K562 (cell line): ENCODE measurements around the gene LAIR2. TPM values are rescaled to one million over a fixed set of nuclear protein-coding genes. Genes with fewer than 3 reads are reported as not detected.

Experiments used
- ATAC-seq: fragments of 200-7000 bp; cut with Tn5 transposase; 3 replicates; pipeline ENCODE4 v1.9.1; 2020; ENCODE audit warnings: moderate library complexity
- BruUV-seq: library from RNA; stranded (reverse); fragments of 400-500 nt; replicated peaks from 2 replicates; lab custom pipeline; 2021; lab: Mats Ljungman, UMichigan
- CTCF ChIA-PET: fragments of 300-600 bp; formaldehyde crosslinking; extraction: SDS; loops from one replicate; lab custom pipeline; 2021; ENCODE audit warnings: low intra/inter-chr PET ratio; lab: Yijun Ruan, JAX
- POLR2A ChIA-PET: fragments of 300-600, 350-650 bp; sonication (Branson Sonifier 250); formaldehyde crosslinking; extraction: SDS; loops from one replicate; lab custom pipeline; 2021; ENCODE audit warnings: antibody characterized with exemption, inconsistent platforms; lab: Yijun Ruan, JAX
- DNase-seq, 4 experiments: peaks; one replicate each; pipeline versions ENCODE4 v3.0.0 to v3.0.0-alpha.2; 2011 to 2018; ENCODE audit warnings: low spot score in 3 of 4, mixed read lengths in 3 of 4; ENCODE audit errors: extremely low read depth in 1 of 4
- FAIRE-seq: peaks from 2 replicates; lab custom pipeline; 2011; peaks lifted over from hg19 to GRCh38; lab: Jason Lieb, UNC
- H2AFZ ChIP-seq: 2 replicates; pipeline ENCODE4 v1.6.0; 2011; ENCODE audit warnings: low read depth, low read length, control low read depth, inconsistent platforms
- H3K27ac ChIP-seq: fragments of 200-600 bp; 3 replicates; pipeline ENCODE4 v1.8.0; 2011; ENCODE audit warnings: low read depth, mild to moderate bottlenecking, control low read depth, inconsistent platforms, low read length, moderate library complexity, mixed read lengths; ENCODE audit errors: extremely low read depth
- H3K27me3 ChIP-seq, 2 experiments: fragments of 300-600 bp in 1 of 2; 2 replicates in 1 of 2; 3 replicates in 1 of 2; pipeline versions ENCODE4 v1.6.0 to v1.8.0; 2011; ENCODE audit warnings: inconsistent platforms in 2 of 2, low read length in 2 of 2, mild to moderate bottlenecking in 1 of 2, mixed read lengths in 1 of 2, moderate library complexity in 1 of 2; ENCODE audit not compliant: control insufficient read depth in 2 of 2, insufficient read depth in 2 of 2
- H3K36me3 ChIP-seq: fragments of 300-600 bp; 3 replicates; pipeline ENCODE4 v1.8.0; 2011; ENCODE audit warnings: mild to moderate bottlenecking, low read length, inconsistent platforms; ENCODE audit not compliant: control insufficient read depth, insufficient read depth
- H3K4me1 ChIP-seq, 2 experiments: fragments of 200-600 bp in 1 of 2; replicated peaks in 1 of 2; 2 replicates in 1 of 2; 3 replicates in 1 of 2; pipeline versions ENCODE4 v1.5.1 to v1.8.0; 2011; ENCODE audit warnings: inconsistent platforms in 2 of 2, low read length in 2 of 2, mild to moderate bottlenecking in 1 of 2, mixed read lengths in 1 of 2, moderate library complexity in 1 of 2; ENCODE audit not compliant: control insufficient read depth in 2 of 2, insufficient read depth in 2 of 2
- H3K4me2 ChIP-seq: 2 replicates; pipeline ENCODE4 v1.6.1; 2011; ENCODE audit warnings: low read length, control low read depth, inconsistent platforms, mixed read lengths; ENCODE audit not compliant: insufficient read depth
- H3K4me3 ChIP-seq: fragments of 200-600 bp; sonication (generic), shearing (Covaris generic); 2 replicates; pipeline ENCODE4 v1.5.1; 2016; ENCODE audit warnings: control low read depth, inconsistent platforms
- H3K79me2 ChIP-seq: fragments of 200-600 bp; 3 replicates; pipeline ENCODE4 v1.8.0; 2011; ENCODE audit warnings: low read length, inconsistent platforms; ENCODE audit not compliant: control insufficient read depth, insufficient read depth
- H3K9ac ChIP-seq, 2 experiments: 2 replicates each; pipeline versions ENCODE4 v1.6.0 to v1.6.1; 2011; ENCODE audit warnings: low read depth in 2 of 2, low read length in 2 of 2, control low read depth in 1 of 2, inconsistent platforms in 1 of 2, mild to moderate bottlenecking in 1 of 2, mixed read lengths in 1 of 2; ENCODE audit not compliant: insufficient read depth in 1 of 2
- H3K9me1 ChIP-seq: one replicate; pipeline ENCODE4 v1.6.0; 2011; ENCODE audit warnings: inconsistent platforms, mild to moderate bottlenecking, low read length, moderate library complexity; ENCODE audit not compliant: control insufficient read depth, insufficient read depth
- H3K9me3 ChIP-seq: replicated peaks from 2 replicates; pipeline ENCODE4 v1.5.1; 2011; ENCODE audit warnings: low read depth, low read length, inconsistent platforms; ENCODE audit not compliant: control insufficient read depth, insufficient read depth
- H4K20me1 ChIP-seq: replicated peaks from 2 replicates; pipeline ENCODE4 v1.6.1; 2011; ENCODE audit warnings: low read length, inconsistent platforms, mixed read lengths; ENCODE audit not compliant: control insufficient read depth, insufficient read depth
- NR2F6 ChIP-seq: fragments of 450-650 bp; formaldehyde crosslinking; IDR thresholded peaks from 2 replicates; pipeline ENCODE4 v1.4.0; 2020; ENCODE audit warnings: mild to moderate bottlenecking
- POU5F1 ChIP-seq: fragments of 150-350 bp; IDR thresholded peaks from 2 replicates; pipeline ENCODE4 v1.6.1; 2014; ENCODE audit warnings: borderline replicate concordance, low read length, low read depth, mild to moderate bottlenecking; ENCODE audit not compliant: partially characterized antibody
- TEAD2 ChIP-seq: fragments of 450-650 bp; IDR thresholded peaks from 2 replicates; pipeline ENCODE4 v1.6.1; 2016; ENCODE audit warnings: missing genetic modification characterization, control low read depth, missing compliant biosample characterization
- ZFP91 ChIP-seq: sonication (generic); formaldehyde crosslinking; IDR thresholded peaks from 2 replicates; pipeline ENCODE4 v1.8.0; 2022; ENCODE audit warnings: mild to moderate bottlenecking, missing genetic modification reagents
- WGBS: fragments of 100-300 bp; shearing (Covaris generic); methylation state at CpG from one replicate; pipeline ENCODE4 v1.1.6; 2016; ENCODE audit warnings: low coverage, mixed read lengths; ENCODE audit not compliant: insufficient coverage; ENCODE audit errors: missing lambda C conversion rate; 5-methylcytosine and 5-hydroxymethylcytosine counted together
- in situ Hi-C: fragments of 300-500 bp; cut with MboI; formaldehyde crosslinking; loops from 4 replicates; pipeline ENCODE4 v1.15.0; 2018; ENCODE audit warnings: inconsistent platforms, mixed read lengths
- intact Hi-C: fragments of 100-400 bp; cut with micrococcal nuclease; formaldehyde crosslinking; loops from 2 replicates; pipeline ENCODE4 v1.14.2; 2022
- polyA plus RNA-seq, 8 experiments: library from polyadenylated mRNA; depleted of rRNA in 4 of 8; stranded (reverse) in 5 of 8; unstranded in 3 of 8; fragments of >200 nt; fragmentation: Nextera tagmentation in 2 of 8; fragmentation: Illumina TruSeq in 1 of 8; extraction: Ambion mirVana in 2 of 8; extraction: Trizol in 1 of 8; gene quantifications; 2 replicates each; pipeline versions ENCODE4 v1.2.1 to v1.2.3, GENCODE V29; 2011 to 2014; ENCODE audit warnings: inconsistent platforms in 1 of 8, missing spikeins in 1 of 8
- total RNA-seq, 7 experiments: library from RNA; depleted of rRNA in 6 of 7; stranded (reverse); fragments of >200 nt in 6 of 7; fragmentation: Illumina TruSeq in 2 of 7; extraction: Trizol in 2 of 7; gene quantifications; 2 replicates each; pipeline versions ENCODE4 v1.2.1 to v1.2.3, GENCODE V29; 2011 to 2021; ENCODE audit warnings: low replicate concordance in 1 of 7

LAIR2 gene
- total and polyA plus RNA-seq, 9 of the 15 experiments (the other 6 are each of a cell fraction or from before 2014, with no cell fraction given) = not detected

- H3K27me3 ChIP-seq = peaks cover 35 to 72% of the 10 kb centered on the region in 2 experiments
- H3K36me3 ChIP-seq = no peaks in the 10 kb centered on the region
- no peaks in the 10 kb centered on the region for H3K9me3 ChIP-seq
- CTCF ChIA-PET = no interaction called here
- WGBS = 6% methylated on average over 6 of the region's 6 CpGs
- ATAC-seq (no peak), FAIRE-seq (no peak), DNase-seq (no peak)
- intact Hi-C loops (no loop called here), in situ Hi-C loops (no loop called here)
- H4K20me1 ChIP-seq = no peaks in the 10 kb centered on the region
- no peak overlapping the region for H3K27ac ChIP-seq
- BruUV-seq = no TSS peak
- H3K79me2 ChIP-seq = no peaks in the 10 kb centered on the region
- no peak overlapping the region for H3K4me2 ChIP-seq
- no peak overlapping the region for H2AFZ ChIP-seq
- H3K4me3 ChIP-seq = no peak overlapping the region
- H3K4me1 ChIP-seq = peaks cover 0 to 5% of the 10 kb centered on the region in 2 experiments; a peak in 2 of 5 replicates
- TF ChIP-seq NR2F6 (CRISPR knock-in tag) (no peak), ZFP91 (CRISPR knock-in tag) (no peak), TEAD2 (tag) (no peak), POU5F1 (no peak)
- POLR2A ChIA-PET = no interaction called here
- no peak overlapping the region for H3K9ac ChIP-seq
- no peaks in the 10 kb centered on the region for H3K9me1 ChIP-seq
Observed at GRCh38 chr19:54551293-54551692, 48.7 kb downstream of the LAIR2 start.
